Ectodermal cell (in vitro differentiated cells): ENCODE measurements around the gene MACROD1.

Source experiments
- H3K27ac ChIP-seq: 2 replicates; pipeline ENCODE4 v1.7.0; 2013; ENCODE audit warnings: mild to moderate bottlenecking, low read depth, low read length; ENCODE audit not compliant: insufficient read depth, poor library complexity, severe bottlenecking
- H3K27me3 ChIP-seq: 2 replicates; pipeline ENCODE4 v1.7.0; 2013; ENCODE audit warnings: mild to moderate bottlenecking, low read length; ENCODE audit not compliant: insufficient read depth, control insufficient read depth, poor library complexity, severe bottlenecking
- H3K36me3 ChIP-seq: one replicate; pipeline ENCODE4 v1.7.0; 2013; ENCODE audit warnings: low read length; ENCODE audit not compliant: control insufficient read depth, insufficient read depth
- H3K4me1 ChIP-seq: one replicate; pipeline ENCODE4 v1.7.0; 2013; ENCODE audit warnings: low read length; ENCODE audit not compliant: control insufficient read depth, insufficient read depth
- H3K4me3 ChIP-seq: 2 replicates; pipeline ENCODE4 v1.7.0; 2013; ENCODE audit warnings: low read depth, low read length, control low read depth; ENCODE audit not compliant: insufficient read depth
- H3K9me3 ChIP-seq: 2 replicates; pipeline ENCODE4 v1.7.0; 2013; ENCODE audit warnings: mild to moderate bottlenecking, low read length, moderate library complexity; ENCODE audit not compliant: control insufficient read depth
- whole genome bisulfite sequencing, 2 experiments: methylation state at CpG; one replicate each; pipeline ENCODE4 v1.1.7; 2013; ENCODE audit warnings: missing lambda C conversion rate in 2 of 2; 5-methylcytosine and 5-hydroxymethylcytosine counted together

Gene MACROD1

GRCh38 chr11:64120951-64121569, 44.9 kb downstream of the MACROD1 start:
- no peak overlapping the region for H3K27ac ChIP-seq
- no peak overlapping the region for H3K4me3 ChIP-seq
- WGBS, 2 experiments = 83 to 85% methylated on average over 13 of the region's 13 CpGs
- H3K36me3 ChIP-seq = no peaks in the 10 kb centered on the region
- peaks cover 39% of the 10 kb centered on the region for H3K4me1 ChIP-seq
- no peaks in the 10 kb centered on the region for H3K9me3 ChIP-seq
- H3K27me3 ChIP-seq = no peaks in the 10 kb centered on the region

GRCh38 chr11:64119700-64120099, 46.2 kb downstream of the MACROD1 start:
- Histone ChIP-seq H3K27me3 (no peaks in the 10 kb centered on the region), H3K4me3 (no peak overlapping the region), H3K9me3 (no peaks in the 10 kb centered on the region), H3K36me3 (no peaks in the 10 kb centered on the region), H3K4me1 (peaks cover 48% of the 10 kb centered on the region), H3K27ac (no peak overlapping the region)
- 94 to 97% methylated on average over 18 of the region's 18 CpGs for WGBS, 2 experiments

DNA sequence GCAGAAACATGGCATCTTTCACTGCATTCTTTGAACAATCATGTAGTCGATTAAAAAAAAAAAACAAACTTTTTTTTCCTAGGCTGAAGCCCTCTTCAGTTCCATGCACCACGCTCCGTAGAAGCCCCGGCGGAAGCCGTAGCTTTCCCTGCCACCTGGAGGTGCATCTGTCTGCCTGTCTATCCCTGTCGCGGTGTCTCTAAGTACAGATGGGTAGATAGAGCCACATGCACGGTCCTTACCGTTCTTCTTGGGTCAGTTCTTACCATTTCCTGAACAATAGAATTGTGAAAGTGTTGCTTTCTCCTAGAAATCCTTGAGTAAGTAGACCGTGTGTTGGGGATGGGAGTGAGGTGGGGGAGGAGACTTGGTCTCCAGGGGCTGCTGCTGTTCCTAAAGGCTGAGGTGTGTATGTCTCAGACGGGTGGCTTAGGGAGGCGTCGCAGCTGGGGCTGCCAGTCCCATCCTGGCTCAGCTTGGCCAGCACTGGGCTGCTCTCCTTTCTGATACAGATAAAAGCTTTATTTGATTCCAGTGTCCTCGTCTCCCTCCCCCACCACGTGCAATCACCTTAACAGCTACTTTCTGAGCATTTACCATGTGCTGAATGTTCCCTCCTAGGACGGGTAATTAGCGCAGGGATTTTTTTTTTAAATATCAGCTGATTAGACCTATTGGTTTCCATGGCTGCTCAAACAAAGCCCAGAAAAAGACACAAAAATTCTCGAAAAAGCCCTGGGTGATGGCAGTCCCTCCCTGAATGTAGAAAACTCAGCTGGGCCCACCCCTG, 46.8 kb downstream of the MACROD1 start:
- WGBS, 2 experiments = 79 to 80% methylated on average over 19 of the region's 19 CpGs
- Histone ChIP-seq H3K36me3 (no peaks in the 10 kb centered on the region), H3K27ac (no peak overlapping the region), H3K4me1 (peaks cover 48% of the 10 kb centered on the region), H3K9me3 (no peaks in the 10 kb centered on the region), H3K4me3 (no peak overlapping the region), H3K27me3 (no peaks in the 10 kb centered on the region)

- no peaks in the 10 kb centered on the region for H3K27me3 ChIP-seq
- no peak overlapping the region for H3K27ac ChIP-seq
- no peak overlapping the region for H3K4me3 ChIP-seq
- H3K9me3 ChIP-seq = no peaks in the 10 kb centered on the region
- WGBS, 2 experiments = 90 to 91% methylated on average over 32 of the region's 32 CpGs
- no peaks in the 10 kb centered on the region for H3K36me3 ChIP-seq
- peaks cover 44% of the 10 kb centered on the region for H3K4me1 ChIP-seq
Measured at GRCh38 chr11:64117763-64118459, 48.0 kb downstream of the MACROD1 start.

GRCh38 chr11:64115531-64116522, 50.1 kb downstream of the MACROD1 start:
- Histone ChIP-seq H3K27me3 (no peaks in the 10 kb centered on the region), H3K4me1 (peaks cover 23% of the 10 kb centered on the region), H3K9me3 (no peaks in the 10 kb centered on the region), H3K36me3 (no peaks in the 10 kb centered on the region), H3K27ac (no peak overlapping the region), H3K4me3 (no peak overlapping the region)
- 91 to 92% methylated on average over 47 of the region's 47 CpGs for WGBS, 2 experiments

GRCh38 chr11:64114231-64114630, 51.7 kb downstream of the MACROD1 start:
- H3K9me3 ChIP-seq = no peaks in the 10 kb centered on the region
- H3K4me3 ChIP-seq = no peak overlapping the region
- H3K4me1 ChIP-seq = peaks cover 21% of the 10 kb centered on the region
- 86% methylated on average over 2 of the region's 2 CpGs for WGBS, 2 experiments
- no peaks in the 10 kb centered on the region for H3K27me3 ChIP-seq
- no peaks in the 10 kb centered on the region for H3K36me3 ChIP-seq
- H3K27ac ChIP-seq = no peak overlapping the region

- Histone ChIP-seq H3K36me3 (no peaks in the 10 kb centered on the region), H3K4me1 (peaks cover 19% of the 10 kb centered on the region), H3K4me3 (no peak overlapping the region), H3K9me3 (no peaks in the 10 kb centered on the region), H3K27me3 (no peaks in the 10 kb centered on the region), H3K27ac (no peak overlapping the region)
- WGBS, 2 experiments = 87 to 92% methylated on average over 2 of the region's 2 CpGs
Measured at GRCh38 chr11:64113462-64113780, 52.5 kb downstream of the MACROD1 start.

DNA sequence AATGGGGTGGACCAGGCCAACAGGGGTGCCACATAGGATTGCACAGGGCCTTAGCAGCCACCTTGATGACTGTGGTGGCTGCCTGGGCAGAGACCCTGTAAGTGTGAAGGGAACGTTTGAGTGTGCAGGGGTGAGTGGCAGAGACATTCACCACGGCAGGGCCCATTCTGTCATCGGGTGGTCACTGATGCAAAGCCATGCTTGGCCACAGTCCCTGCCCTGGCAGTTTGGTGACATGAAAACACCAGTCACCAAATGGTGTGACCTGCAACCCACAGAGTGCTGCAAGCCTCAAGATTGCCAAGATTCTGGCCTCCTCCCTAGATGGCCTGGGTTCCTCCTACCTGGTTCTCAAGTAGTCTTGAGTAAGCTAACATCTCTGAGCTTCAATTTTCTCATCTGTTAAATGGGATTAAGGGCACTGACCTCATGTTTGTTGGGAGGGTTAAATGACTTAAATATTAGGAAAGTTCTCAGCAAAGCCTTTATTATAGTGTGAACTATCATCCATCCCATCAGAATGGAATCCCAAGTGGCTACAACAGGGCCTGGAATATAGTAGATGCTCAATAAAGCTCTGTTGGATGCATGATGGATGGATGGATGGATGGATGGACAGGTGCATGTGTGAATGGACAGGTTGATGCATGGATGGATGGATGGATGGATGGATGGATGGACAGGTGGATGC, 53.0 kb downstream of the MACROD1 start:
- 56 to 57% methylated on average over 3 of the region's 3 CpGs for WGBS, 2 experiments
- no peaks in the 10 kb centered on the region for H3K36me3 ChIP-seq
- H3K27ac ChIP-seq = no peak overlapping the region
- H3K27me3 ChIP-seq = no peaks in the 10 kb centered on the region
- no peaks in the 10 kb centered on the region for H3K9me3 ChIP-seq
- peaks cover 19% of the 10 kb centered on the region for H3K4me1 ChIP-seq
- no peak overlapping the region for H3K4me3 ChIP-seq

DNA sequence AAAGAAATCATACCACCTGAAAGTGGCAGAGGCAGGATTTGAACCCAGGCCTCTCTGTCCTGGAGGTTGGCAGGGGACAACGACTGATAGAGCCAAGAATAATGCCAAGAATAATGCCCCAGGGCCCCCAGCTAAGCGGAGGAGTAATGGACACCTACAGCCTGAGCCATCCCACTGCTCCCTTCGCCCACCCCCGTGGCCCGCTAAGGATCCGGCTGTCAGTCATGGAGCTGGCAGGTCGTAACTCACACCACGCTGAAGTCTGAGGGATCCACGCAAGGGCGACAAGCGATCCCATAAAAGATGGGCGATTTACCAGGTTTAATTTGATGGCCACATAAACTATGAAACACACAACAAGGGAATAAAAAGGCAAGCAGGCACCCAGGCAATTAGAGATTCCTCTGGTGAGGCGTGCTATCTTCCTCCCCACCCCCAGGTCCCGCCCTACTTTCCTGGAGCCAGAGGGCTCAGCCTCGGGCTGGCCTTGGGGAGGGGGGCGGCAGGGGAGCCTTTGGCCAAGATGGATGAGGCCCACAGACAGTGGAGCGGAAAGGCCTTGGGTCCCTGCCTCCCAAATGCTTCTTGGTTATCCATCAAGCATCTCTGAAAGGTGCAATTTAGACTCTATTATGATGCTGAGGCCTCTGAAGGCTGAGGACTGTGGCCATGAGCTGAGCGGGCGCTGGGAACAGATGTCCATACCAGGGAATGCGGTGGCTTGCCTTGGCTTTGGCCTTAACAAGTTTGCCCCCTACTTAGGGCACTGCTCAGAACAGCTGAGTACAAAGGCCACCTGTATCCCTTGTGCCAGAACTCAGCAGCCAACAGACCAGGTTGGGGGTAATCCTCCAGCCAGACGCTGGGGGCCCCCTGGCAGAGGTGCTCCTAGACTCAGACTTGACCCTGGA, 55.2 kb downstream of the MACROD1 start:
- Histone ChIP-seq H3K27ac (no peak overlapping the region), H3K27me3 (no peaks in the 10 kb centered on the region), H3K36me3 (no peaks in the 10 kb centered on the region), H3K4me1 (peaks cover 16% of the 10 kb centered on the region), H3K4me3 (no peak overlapping the region), H3K9me3 (no peaks in the 10 kb centered on the region)
- WGBS, 2 experiments = 76 to 78% methylated on average over 21 of the region's 21 CpGs
